Measurements from ENCODE around the gene BLOC1S4.

DNA sequence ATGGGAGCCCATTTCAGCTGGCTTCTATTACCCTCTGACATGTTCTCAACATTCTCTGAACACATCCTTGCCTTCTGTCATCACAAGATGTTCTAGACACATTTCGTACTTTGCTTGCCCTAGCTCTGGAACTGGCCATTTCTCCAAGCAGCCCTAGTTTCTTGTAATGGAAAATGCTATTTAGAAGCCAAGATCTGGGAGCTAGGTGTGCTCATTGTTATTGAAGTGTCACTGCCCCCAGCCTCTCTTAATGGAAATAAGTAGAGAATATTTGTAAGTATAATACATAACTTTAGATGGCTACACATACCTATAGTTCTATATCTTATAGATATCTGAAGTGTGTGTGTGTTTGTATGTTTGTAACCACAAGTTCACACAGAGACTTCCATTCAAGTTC lies 13.2 kb upstream of the BLOC1S4 start:
- TF ChIP-seq, protein P1, sequence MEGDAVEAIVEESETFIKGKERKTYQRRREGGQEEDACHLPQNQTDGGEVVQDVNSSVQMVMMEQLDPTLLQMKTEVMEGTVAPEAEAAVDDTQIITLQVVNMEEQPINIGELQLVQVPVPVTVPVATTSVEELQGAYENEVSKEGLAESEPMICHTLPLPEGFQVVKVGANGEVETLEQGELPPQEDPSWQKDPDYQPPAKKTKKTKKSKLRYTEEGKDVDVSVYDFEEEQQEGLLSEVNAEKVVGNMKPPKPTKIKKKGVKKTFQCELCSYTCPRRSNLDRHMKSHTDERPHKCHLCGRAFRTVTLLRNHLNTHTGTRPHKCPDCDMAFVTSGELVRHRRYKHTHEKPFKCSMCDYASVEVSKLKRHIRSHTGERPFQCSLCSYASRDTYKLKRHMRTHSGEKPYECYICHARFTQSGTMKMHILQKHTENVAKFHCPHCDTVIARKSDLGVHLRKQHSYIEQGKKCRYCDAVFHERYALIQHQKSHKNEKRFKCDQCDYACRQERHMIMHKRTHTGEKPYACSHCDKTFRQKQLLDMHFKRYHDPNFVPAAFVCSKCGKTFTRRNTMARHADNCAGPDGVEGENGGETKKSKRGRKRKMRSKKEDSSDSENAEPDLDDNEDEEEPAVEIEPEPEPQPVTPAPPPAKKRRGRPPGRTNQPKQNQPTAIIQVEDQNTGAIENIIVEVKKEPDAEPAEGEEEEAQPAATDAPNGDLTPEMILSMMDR (conservative IDR thresholded peaks at IDR 0.05; ENCODE audit: low read length) = no peak
- TF ChIP-seq EZH2phosphoT487 (IDR thresholded peaks at IDR 0.05; ENCODE audit: borderline replicate concordance) = no peak

All from Loucy (cell line).